ENCODE measurements around the gene CDAN1.

CDAN1 gene

DNA sequence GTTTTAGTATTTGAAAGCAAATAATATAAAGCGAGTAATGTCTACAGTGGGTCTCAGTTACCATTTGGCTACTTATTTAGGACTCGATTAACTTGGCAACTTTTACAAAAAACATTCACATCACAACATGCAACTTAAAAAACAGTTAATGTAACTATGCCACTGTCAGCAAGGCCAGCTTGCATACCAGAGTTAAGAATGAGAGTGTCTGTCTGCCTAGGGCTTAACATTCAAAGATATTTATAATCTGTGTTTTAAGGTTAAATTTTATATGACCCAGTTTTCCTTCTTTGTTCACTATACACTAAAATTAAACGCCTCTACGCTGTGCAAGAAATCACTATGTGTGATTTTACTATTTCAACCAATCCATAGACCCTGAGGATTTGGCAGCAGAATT lies 5.2 kb upstream of the CDAN1 start:
- DNase-seq (ENCODE audit: low spot score) (no peak), ATAC-seq (ENCODE audit: low read depth) (no peak)
- Histone ChIP-seq H3K4me3 (ENCODE audit: severe bottlenecking) (no peak overlapping the region), H3K4me1 (ENCODE audit: insufficient read depth, poor library complexity, severe bottlenecking) (peaks cover 3% of the 10 kb centered on the region), H3K27ac (ENCODE audit: poor library complexity, severe bottlenecking) (no peak overlapping the region), H3K36me3 (ENCODE audit: low read depth) (peaks cover 35% of the 10 kb centered on the region), H3K27me3 (ENCODE audit: insufficient read depth, poor library complexity, severe bottlenecking) (no peaks in the 10 kb centered on the region), H3K9me3 (ENCODE audit: severe bottlenecking) (no peaks in the 10 kb centered on the region)
- TF ChIP-seq, protein P1, sequence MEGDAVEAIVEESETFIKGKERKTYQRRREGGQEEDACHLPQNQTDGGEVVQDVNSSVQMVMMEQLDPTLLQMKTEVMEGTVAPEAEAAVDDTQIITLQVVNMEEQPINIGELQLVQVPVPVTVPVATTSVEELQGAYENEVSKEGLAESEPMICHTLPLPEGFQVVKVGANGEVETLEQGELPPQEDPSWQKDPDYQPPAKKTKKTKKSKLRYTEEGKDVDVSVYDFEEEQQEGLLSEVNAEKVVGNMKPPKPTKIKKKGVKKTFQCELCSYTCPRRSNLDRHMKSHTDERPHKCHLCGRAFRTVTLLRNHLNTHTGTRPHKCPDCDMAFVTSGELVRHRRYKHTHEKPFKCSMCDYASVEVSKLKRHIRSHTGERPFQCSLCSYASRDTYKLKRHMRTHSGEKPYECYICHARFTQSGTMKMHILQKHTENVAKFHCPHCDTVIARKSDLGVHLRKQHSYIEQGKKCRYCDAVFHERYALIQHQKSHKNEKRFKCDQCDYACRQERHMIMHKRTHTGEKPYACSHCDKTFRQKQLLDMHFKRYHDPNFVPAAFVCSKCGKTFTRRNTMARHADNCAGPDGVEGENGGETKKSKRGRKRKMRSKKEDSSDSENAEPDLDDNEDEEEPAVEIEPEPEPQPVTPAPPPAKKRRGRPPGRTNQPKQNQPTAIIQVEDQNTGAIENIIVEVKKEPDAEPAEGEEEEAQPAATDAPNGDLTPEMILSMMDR (IDR thresholded peaks at IDR 0.05; ENCODE audit: poor library complexity, severe bottlenecking), result no peak

- Histone ChIP-seq H3K4me1 (ENCODE audit: insufficient read depth, poor library complexity, severe bottlenecking) (peaks cover 3% of the 10 kb centered on the region), H3K27ac (ENCODE audit: poor library complexity, severe bottlenecking) (no peak overlapping the region), H3K4me3 (ENCODE audit: severe bottlenecking) (no peak overlapping the region), H3K27me3 (ENCODE audit: insufficient read depth, poor library complexity, severe bottlenecking) (no peaks in the 10 kb centered on the region), H3K36me3 (ENCODE audit: low read depth) (peaks cover 35% of the 10 kb centered on the region), H3K9me3 (ENCODE audit: severe bottlenecking) (no peaks in the 10 kb centered on the region)
- DNase-seq (ENCODE audit: low spot score), result no peak
- ATAC-seq (ENCODE audit: low read depth), result no peak
- TF ChIP-seq, protein P1 (IDR thresholded peaks at IDR 0.05; ENCODE audit: poor library complexity, severe bottlenecking), result no peak
Measured at GRCh38 chr15:42741710-42742109, 4.8 kb upstream of the CDAN1 start.

DNA sequence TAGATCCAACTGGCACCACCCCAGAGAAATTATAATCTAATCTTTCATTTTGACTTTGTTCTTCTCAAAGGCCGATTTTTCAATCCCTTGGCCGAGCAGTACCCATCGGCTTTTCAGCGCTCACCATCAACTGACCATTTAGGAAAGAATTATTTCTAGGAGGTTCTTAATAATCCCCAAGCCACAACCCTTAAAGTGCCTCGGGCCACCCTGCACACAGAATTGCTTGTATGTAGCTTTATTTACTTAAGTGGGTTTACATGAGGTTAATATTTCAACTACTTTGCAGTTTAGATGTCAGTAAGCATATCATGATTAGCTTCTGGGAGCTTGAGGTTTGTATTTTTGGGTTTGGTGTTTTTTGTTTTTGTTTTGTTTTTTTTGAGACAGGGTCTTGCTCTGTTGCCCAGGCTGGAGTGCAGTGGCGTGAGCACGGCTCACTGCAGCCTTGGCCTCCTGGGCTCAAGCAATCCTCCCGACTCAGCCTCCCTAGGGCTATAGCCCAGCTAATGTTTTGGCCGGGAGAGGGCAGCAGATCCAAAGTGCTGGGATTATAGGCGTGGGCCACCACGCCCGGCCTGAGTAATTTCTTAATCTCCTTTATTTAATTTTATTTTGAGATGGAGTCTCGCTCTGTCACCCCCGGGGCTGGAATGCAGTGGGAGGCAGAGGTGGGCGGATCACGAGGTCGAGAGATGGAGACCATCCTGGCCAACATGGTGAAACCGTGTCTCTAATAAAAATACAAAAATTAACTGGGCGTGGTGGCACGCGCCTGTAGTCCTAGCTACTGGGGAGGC lies 801 bp upstream of the CDAN1 start:
- no peaks in the 10 kb centered on the region for H3K27me3 ChIP-seq (ENCODE audit: insufficient read depth, poor library complexity, severe bottlenecking)
- TF ChIP-seq, protein P1 (IDR thresholded peaks at IDR 0.05; ENCODE audit: poor library complexity, severe bottlenecking), result peak; percentile 89
- ATAC-seq (ENCODE audit: low read depth) (0 out of 3 replicates have a peak, but pooled peaks have one; percentile 12), DNase-seq (ENCODE audit: low spot score) (peak; percentile 53)
- H3K4me1 ChIP-seq (ENCODE audit: insufficient read depth, poor library complexity, severe bottlenecking), result peaks cover 3% of the 10 kb centered on the region
- H3K36me3 ChIP-seq (ENCODE audit: low read depth), result peaks cover 32% of the 10 kb centered on the region
- H3K4me3 ChIP-seq (ENCODE audit: severe bottlenecking), result peak overlapping the region; percentile 84
- peak overlapping the region; percentile 20 for H3K27ac ChIP-seq (ENCODE audit: poor library complexity, severe bottlenecking)
- H3K9me3 ChIP-seq (ENCODE audit: severe bottlenecking), result no peaks in the 10 kb centered on the region

DNA sequence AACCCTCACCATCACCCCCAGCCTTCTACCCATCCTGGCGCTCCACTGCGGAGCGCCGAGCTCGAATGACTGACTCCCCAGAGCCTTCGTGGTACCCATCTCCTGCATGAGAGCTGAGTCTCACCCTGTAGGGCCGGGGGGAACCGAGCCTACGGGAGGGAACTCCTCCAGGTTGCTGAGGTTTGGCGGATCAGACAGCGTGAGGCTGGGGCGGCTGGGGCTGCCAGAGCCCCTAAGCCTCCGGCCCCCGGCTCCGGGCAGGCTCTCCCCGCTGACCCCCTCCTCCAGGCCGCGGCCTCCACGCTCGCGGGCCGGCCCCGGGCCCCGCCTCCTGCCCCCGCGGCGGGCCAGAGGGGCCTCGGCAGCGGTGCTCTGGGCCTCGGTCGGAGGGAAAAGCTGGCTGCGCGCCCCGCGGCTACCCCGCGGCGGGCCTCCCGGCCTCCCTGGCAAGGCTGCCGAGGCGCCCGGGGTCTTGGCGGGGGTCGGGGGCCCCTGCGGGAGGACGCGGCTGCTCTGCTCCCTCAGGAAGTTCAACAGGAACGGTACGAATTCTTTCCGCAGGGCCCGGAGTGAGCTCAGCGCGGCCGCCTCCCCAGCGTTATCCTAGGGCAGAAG lies 643 bp downstream of the CDAN1 start:
- Histone ChIP-seq H3K4me1 (ENCODE audit: insufficient read depth, poor library complexity, severe bottlenecking) (peaks cover 3% of the 10 kb centered on the region), H3K27me3 (ENCODE audit: insufficient read depth, poor library complexity, severe bottlenecking) (no peaks in the 10 kb centered on the region), H3K9me3 (ENCODE audit: severe bottlenecking) (no peaks in the 10 kb centered on the region), H3K4me3 (ENCODE audit: severe bottlenecking) (peak overlapping the region; percentile 84), H3K36me3 (ENCODE audit: low read depth) (peaks cover 43% of the 10 kb centered on the region), H3K27ac (ENCODE audit: poor library complexity, severe bottlenecking) (peak overlapping the region; percentile 20)
- peak; percentile 59 for DNase-seq (ENCODE audit: low spot score)
- TF ChIP-seq, protein P1 (IDR thresholded peaks at IDR 0.05; ENCODE audit: poor library complexity, severe bottlenecking), result no peak
- peak; percentile 28 for ATAC-seq (ENCODE audit: low read depth)

Measured in RWPE2 (cell line).